Motor neuron (in vitro differentiated cells): ENCODE measurements around the gene ANGPTL4. TPM values are rescaled to one million over a fixed set of nuclear protein-coding genes. Genes with fewer than 3 reads are reported as not detected.
"Not testable (repeated sequence)": the region's sequence is repeated elsewhere in the genome, so short reads cannot be mapped to it uniquely, and the experiment has no call there.

Experiments used
- ATAC-seq, 8 experiments: fragments of 200-7000 bp; cut with Tn5 transposase; replicated peaks in 6 of 8; 2 replicates each; pipeline ENCODE4 v1.8.0; 2021; ENCODE audit warnings: mild to moderate bottlenecking in 8 of 8, moderate library complexity in 8 of 8
- H3K27ac ChIP-seq, 2 donors: fragments of 250-450 bp; sonication (Bioruptor Pico); 2 replicates each; pipeline ENCODE4 v1.9.0; 2021; ENCODE audit warnings: antibody characterized with exemption in 2 of 2, mild to moderate bottlenecking in 2 of 2, moderate library complexity in 1 of 2
- H3K4me1 ChIP-seq, 2 donors: fragments of 250-450 bp; sonication (Bioruptor Pico); replicated peaks in 1 of 2; 2 replicates each; pipeline ENCODE4 v1.6.1; 2021; ENCODE audit warnings: antibody characterized with exemption in 2 of 2, mild to moderate bottlenecking in 2 of 2, moderate library complexity in 1 of 2
- H3K4me3 ChIP-seq, 5 donors: fragments of 250-450 bp; sonication (Bioruptor Pico); 2 replicates each; pipeline ENCODE4 v1.9.0; 2021; ENCODE audit warnings: antibody characterized with exemption in 5 of 5, mild to moderate bottlenecking in 5 of 5, moderate library complexity in 4 of 5
- WGBS, 10 experiments: fragments of 450-650 bp; shearing (Covaris generic); methylation state at CpG; one replicate each; pipeline ENCODE4 v1.0.0; 2022; 5-methylcytosine and 5-hydroxymethylcytosine counted together
- in situ Hi-C, 9 experiments: fragments of 400-800 bp; cut with MboI; loops; one replicate each; pipeline ENCODE4 v1.15.0; 2021; ENCODE audit warnings: low sequenced_read_pairs in 9 of 9, low pct_unique_long_range_greater_than_20kb in 2 of 9; ENCODE audit not compliant: unreplicated experiment in 9 of 9
- total RNA-seq, 8 experiments: library from RNA; unstranded; fragments of 300-600 nt; gene quantifications; 2 replicates each; pipeline versions ENCODE4 v1.2.3 to v1.2.4, GENCODE V29; 2022

Gene ANGPTL4
- total RNA-seq, 8 experiments from 2014 or later, result 0.38 to 4.6 (median 0.90) TPM; not detected in 1

GRCh38 chr19:8403820-8404109 is 39.8 kb downstream of the ANGPTL4 start:
- ATAC-seq, result peak in 4 of 8 experiments; percentile 16 to 29 (median 18)
- in situ Hi-C loops, result no loop called here
- Histone ChIP-seq H3K4me1 (no peaks in the 10 kb centered on the region), H3K4me3 (no peak overlapping the region), H3K27ac (no peak overlapping the region)
- WGBS, 10 experiments, result 60 to 80% methylated on average over 1 to 5 of the region's 24 CpGs; no CpG with 5 or more reads in 8 of the 10 experiments

GRCh38 chr19:8404391-8405151 is 40.6 kb downstream of the ANGPTL4 start:
- WGBS, 10 experiments, result 0 to 100% (median 88%) methylated on average over 1 to 3 of the region's 18 CpGs; no CpG with 5 or more reads in 7 of the 10 experiments

GRCh38 chr19:8410718-8411117 is 46.8 kb downstream of the ANGPTL4 start:
- H3K4me1 ChIP-seq, H3K4me3 ChIP-seq, H3K27ac ChIP-seq, ATAC-seq, in situ Hi-C loops: not testable (repeated sequence)
- WGBS, 10 experiments, result 80 to 100% (median 95%) methylated on average over 1 to 11 of the region's 13 CpGs; no CpG with 5 or more reads in 2 of the 10 experiments

More at GRCh38 chr19:8404391-8405151, 40.6 kb downstream of the ANGPTL4 start:
- H3K27ac ChIP-seq, result no peak overlapping the region
- in situ Hi-C loops, result no loop called here
- H3K4me3 ChIP-seq, result no peak overlapping the region
- ATAC-seq, result peak in 3 of 8 experiments; percentile 10 to 16 (median 13)
- no peaks in the 10 kb centered on the region for H3K4me1 ChIP-seq

- H3K4me1 ChIP-seq, result peaks cover 3 to 8% of the 10 kb centered on the region in 2 donors
- H3K27ac ChIP-seq, result no peak within 1 kb of the TSS
- in situ Hi-C loops, result no loop called here
- peak; percentile 98 to 100 (median 100) for ATAC-seq
- WGBS, 10 experiments, result 0% methylated on average over 4 to 5 of the region's 89 CpGs; no CpG with 5 or more reads in 8 of the 10 experiments
- H3K4me3 ChIP-seq, result peak within 1 kb of the TSS; percentile 50 to 85 (median 58)
Measured at GRCh38 chr19:8412783-8413628, 49.1 kb downstream of the ANGPTL4 start, which contains the start of gene MARCHF2. Gene MARCHF2, plus strand, starts transcription at chr19:8413305. Its CDS starts 8,536 bp downstream, at chr19:8421841.

GRCh38 chr19:8413629-8413995 is 49.7 kb downstream of the ANGPTL4 start:
- in situ Hi-C loops, result no loop called here
- H3K4me3 ChIP-seq, result peak overlapping the region; percentile 50 to 85 (median 58)
- H3K4me1 ChIP-seq, result peaks cover 3 to 8% of the 10 kb centered on the region in 2 donors
- no peak overlapping the region for H3K27ac ChIP-seq
- 0 to 40% (median 34%) methylated on average over 1 to 3 of the region's 3 CpGs; no CpG with 5 or more reads in 6 of the 10 experiments for WGBS, 10 experiments
- ATAC-seq, result peak in 1 of 8 experiments; percentile 2

- Histone ChIP-seq H3K4me3 (no peak overlapping the region), H3K4me1 (peaks cover 3 to 8% of the 10 kb centered on the region in 2 donors), H3K27ac (no peak overlapping the region)
- in situ Hi-C loops, result no loop called here
- ATAC-seq, result no peak
- WGBS, 10 experiments, result 67 to 100% (median 92%) methylated on average over 1 to 4 of the region's 4 CpGs; no CpG with 5 or more reads in 4 of the 10 experiments
Measured at GRCh38 chr19:8416796-8417195, 52.8 kb downstream of the ANGPTL4 start.

GRCh38 chr19:8421484-8422461 is 57.8 kb downstream of the ANGPTL4 start:
- in situ Hi-C loops, result no loop called here
- no peak overlapping the region for H3K27ac ChIP-seq
- no peak for ATAC-seq
- H3K4me1 ChIP-seq, result peaks cover 3 to 9% of the 10 kb centered on the region in 2 donors
- 87 to 100% (median 96%) methylated on average over 1 to 16 of the region's 28 CpGs; no CpG with 5 or more reads in 1 of the 10 experiments for WGBS, 10 experiments
- no peak overlapping the region for H3K4me3 ChIP-seq

GRCh38 chr19:8423817-8424223 is 59.9 kb downstream of the ANGPTL4 start:
- in situ Hi-C loops, result no loop called here
- Histone ChIP-seq H3K4me3 (no peak overlapping the region), H3K4me1 (peaks cover 3 to 9% of the 10 kb centered on the region in 2 donors), H3K27ac (no peak overlapping the region)
- peak; percentile 91 to 99 (median 98) for ATAC-seq
- 0 to 60% (median 55%) methylated on average over 4 to 9 of the region's 9 CpGs; no CpG with 5 or more reads in 4 of the 10 experiments for WGBS, 10 experiments

Other genes starting within 250 kb of the ANGPTL4 start
- 1 to 10 TPM in 5 of 8 experiments, under 1 TPM in 1, not detected in 2; 0.07 to 4.8 (median 3.6) TPM for gene FBN3, start 214.6 kb upstream of the ANGPTL4 start, total RNA-seq
- 10 to 100 TPM in 7 of 8 experiments, 1 to 10 TPM in 1; 3.2 to 55.1 (median 35.8) TPM for gene CERS4, start 154.8 kb upstream of the ANGPTL4 start, total RNA-seq
- gene CD320, start 55.8 kb upstream of the ANGPTL4 start, total RNA-seq, result 100 to 1,000 TPM in 1 of 8 experiments, 10 to 100 TPM in 7; 20.9 to 109 (median 41.8) TPM
- gene NDUFA7, start 42.8 kb upstream of the ANGPTL4 start, total RNA-seq, result 100 to 1,000 TPM; 129 to 183 (median 162) TPM
- 1,000 to 10,000 TPM in 4 of 8 experiments, 100 to 1,000 TPM in 4; 550 to 1,110 (median 1,001) TPM for gene RPS28, start 42.7 kb upstream of the ANGPTL4 start, total RNA-seq
- gene KANK3, start 20.9 kb upstream of the ANGPTL4 start, total RNA-seq, result 1 to 10 TPM in 4 of 8 experiments, under 1 TPM in 3, not detected in 1; 0.08 to 3.4 (median 1.1) TPM
- 10 to 100 TPM; 16.7 to 72.4 (median 43.7) TPM for gene RAB11B, start 26.2 kb downstream of the ANGPTL4 start, total RNA-seq
- gene MARCHF2, start 49.1 kb downstream of the ANGPTL4 start, total RNA-seq, result 10 to 100 TPM; 10.4 to 38.4 (median 19.4) TPM
- gene HNRNPM, start 80.8 kb downstream of the ANGPTL4 start, total RNA-seq, result 100 to 1,000 TPM in 3 of 8 experiments, 10 to 100 TPM in 5; 44.2 to 280 (median 73.5) TPM
- 1 to 10 TPM in 1 of 8 experiments, under 1 TPM in 7; 0.18 to 1.4 (median 0.31) TPM for gene PRAM1, start 138.5 kb downstream of the ANGPTL4 start, total RNA-seq
- gene ZNF414, start 150.0 kb downstream of the ANGPTL4 start, total RNA-seq, result 10 to 100 TPM in 5 of 8 experiments, 1 to 10 TPM in 3; 2.3 to 14.5 (median 11.1) TPM
- 10 to 100 TPM in 3 of 8 experiments, 1 to 10 TPM in 4, under 1 TPM in 1; 0.67 to 15.6 (median 4.7) TPM for gene MYO1F, start 213.3 kb downstream of the ANGPTL4 start, total RNA-seq
- 10 to 100 TPM in 6 of 8 experiments, 1 to 10 TPM in 2; 5.1 to 45.3 (median 15.0) TPM for gene ADAMTS10, start 246.6 kb downstream of the ANGPTL4 start, total RNA-seq